Measurements from ENCODE around the gene PSMC3IP. TPM values are rescaled to one million over a fixed set of nuclear protein-coding genes. Genes with fewer than 3 reads are reported as not detected.

Gene PSMC3IP
- total RNA-seq, 1 experiment from 2014 or later, result 37.4 TPM

DNA sequence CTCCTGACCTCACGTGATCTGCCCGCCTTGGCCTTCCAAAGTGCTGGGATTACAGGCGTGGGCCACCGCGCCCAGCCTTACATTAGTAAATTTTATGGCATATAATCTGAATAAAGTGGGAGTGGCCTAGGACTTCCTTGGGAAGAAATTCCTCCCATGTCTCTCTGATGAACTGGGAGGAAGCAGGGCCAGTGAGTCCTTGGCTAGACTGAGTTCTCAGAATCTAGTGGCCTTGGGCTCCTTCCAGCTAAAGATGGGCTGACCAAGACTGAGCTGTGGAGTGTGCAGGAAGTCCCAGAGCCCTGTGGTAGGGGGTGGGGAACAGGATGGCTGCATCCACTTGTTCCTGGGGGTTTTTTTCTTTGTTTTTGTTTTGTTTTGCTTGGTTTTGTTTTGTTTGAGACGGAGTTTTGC lies 51.5 kb downstream of the PSMC3IP start:
- Histone ChIP-seq H2BK5ac (ENCODE audit: insufficient read length, low read length) (no peak overlapping the region), H3K4me1 (ENCODE audit: insufficient read depth, low read length) (no peaks in the 10 kb centered on the region), H3K56ac (ENCODE audit: insufficient read length, low read depth, low read length) (no peak overlapping the region), H4K8ac (replicated peaks; ENCODE audit: insufficient read length, low read depth, low read length) (no peak overlapping the region), H3K4ac (ENCODE audit: low read depth, low read length) (no peak overlapping the region), H3K9ac (ENCODE audit: extremely low read depth, insufficient read length, low read length) (no peak overlapping the region), H2BK15ac (ENCODE audit: low read depth, low read length) (no peak overlapping the region), H4K91ac (ENCODE audit: insufficient read length, low read depth, low read length) (no peak overlapping the region), H2BK120ac (ENCODE audit: low read depth, low read length, poor library complexity, severe bottlenecking) (no peak overlapping the region), H3K79me1 (ENCODE audit: insufficient read depth, low read depth, low read length, poor library complexity, severe bottlenecking) (no peaks in the 10 kb centered on the region), H3K23me2 (ENCODE audit: insufficient read length, low read depth, low read length, poor library complexity, severe bottlenecking) (no peaks in the 10 kb centered on the region), H3K79me2 (ENCODE audit: insufficient read depth, low read length) (no peaks in the 10 kb centered on the region), H2BK20ac (ENCODE audit: low read depth, low read length, poor library complexity, severe bottlenecking) (no peak overlapping the region), H3K14ac (ENCODE audit: insufficient read depth, low read length) (no peak overlapping the region), H2AK5ac (ENCODE audit: insufficient read length, low read length) (no peak overlapping the region), H2BK12ac (ENCODE audit: insufficient read length, low read depth, low read length) (no peak overlapping the region), H3K4me2 (ENCODE audit: insufficient read depth, insufficient read length, low read length) (no peak overlapping the region), H2AFZ (ENCODE audit: low read length) (no peak overlapping the region), H3K9me3 (ENCODE audit: control insufficient read depth, low read depth, low read length) (no peaks in the 10 kb centered on the region), H4K20me1 (ENCODE audit: control insufficient read depth, insufficient read depth, insufficient read length) (no peaks in the 10 kb centered on the region), H3K18ac (ENCODE audit: insufficient read length, low read depth, low read length) (no peak overlapping the region), H3K27ac (ENCODE audit: insufficient read length, low read depth, low read length) (no peak overlapping the region), H3K27me3 (ENCODE audit: insufficient read depth, low read length) (no peaks in the 10 kb centered on the region), H3T11ph (ENCODE audit: low read length) (no peak overlapping the region), H4K5ac (ENCODE audit: insufficient read length, low read depth, low read length) (no peak overlapping the region), H3K23ac (ENCODE audit: insufficient read length, low read depth, low read length) (no peak overlapping the region)
- no peak for DNase-seq
- H3K27me3 Mint-ChIP-seq (ENCODE audit: low read depth), result peaks cover 21% of the 10 kb centered on the region
- H3K9me3 Mint-ChIP-seq, result 0 out of 5 replicates have a peak, but pooled peaks cover 0 to 3% of the 10 kb centered on the region in 2 experiments
- TF ChIP-seq, protein P1, sequence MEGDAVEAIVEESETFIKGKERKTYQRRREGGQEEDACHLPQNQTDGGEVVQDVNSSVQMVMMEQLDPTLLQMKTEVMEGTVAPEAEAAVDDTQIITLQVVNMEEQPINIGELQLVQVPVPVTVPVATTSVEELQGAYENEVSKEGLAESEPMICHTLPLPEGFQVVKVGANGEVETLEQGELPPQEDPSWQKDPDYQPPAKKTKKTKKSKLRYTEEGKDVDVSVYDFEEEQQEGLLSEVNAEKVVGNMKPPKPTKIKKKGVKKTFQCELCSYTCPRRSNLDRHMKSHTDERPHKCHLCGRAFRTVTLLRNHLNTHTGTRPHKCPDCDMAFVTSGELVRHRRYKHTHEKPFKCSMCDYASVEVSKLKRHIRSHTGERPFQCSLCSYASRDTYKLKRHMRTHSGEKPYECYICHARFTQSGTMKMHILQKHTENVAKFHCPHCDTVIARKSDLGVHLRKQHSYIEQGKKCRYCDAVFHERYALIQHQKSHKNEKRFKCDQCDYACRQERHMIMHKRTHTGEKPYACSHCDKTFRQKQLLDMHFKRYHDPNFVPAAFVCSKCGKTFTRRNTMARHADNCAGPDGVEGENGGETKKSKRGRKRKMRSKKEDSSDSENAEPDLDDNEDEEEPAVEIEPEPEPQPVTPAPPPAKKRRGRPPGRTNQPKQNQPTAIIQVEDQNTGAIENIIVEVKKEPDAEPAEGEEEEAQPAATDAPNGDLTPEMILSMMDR (conservative IDR thresholded peaks at IDR 0.05), result no peak
- peaks cover 3 to 11% of the 10 kb centered on the region in 2 experiments; a peak in 3 of 4 replicates for H3K4me1 Mint-ChIP-seq
- WGBS (ENCODE audit: extremely low coverage, insufficient read length, low lambda C conversion rate), result no CpG with 5 or more reads among the region's 6 CpGs
- peaks cover 0 to 19% (median 16%) of the 10 kb centered on the region in 3 experiments; a peak in 6 of 7 replicates for H3K36me3 Mint-ChIP-seq (ENCODE audit: insufficient read depth in 1 of 3, low read depth in 3 of 3)
- no peak overlapping the region for H3K27ac Mint-ChIP-seq
- no peak overlapping the region for H3K4me3 Mint-ChIP-seq
